OCI-LY1 (cell line): ENCODE results near the gene C11orf65.

Source experiments
- H2AFZ ChIP-seq: fragments of 200-600 bp; sonication (generic), shearing (Covaris generic); 2 replicates; pipeline ENCODE4 v1.6.0; 2014; ENCODE audit warnings: antibody characterized with exemption, mild to moderate bottlenecking, low read length
- H3F3A ChIP-seq: fragments of 200-600 bp; sonication (generic), shearing (Covaris generic); 2 replicates; pipeline ENCODE4 v1.6.0; 2014; ENCODE audit warnings: mild to moderate bottlenecking, antibody characterized with exemption, low read length, moderate library complexity; ENCODE audit not compliant: insufficient read depth
- H3K27ac ChIP-seq: fragments of 200-600 bp; sonication (generic); 2 replicates; pipeline ENCODE4 v1.5.1; 2014; ENCODE audit warnings: low read length, mixed run types, mild to moderate bottlenecking, low read depth; ENCODE audit not compliant: poor library complexity, severe bottlenecking
- H3K27me3 ChIP-seq: fragments of 200-600 bp; sonication (generic); 2 replicates; pipeline ENCODE4 v1.6.0; 2014; ENCODE audit warnings: antibody characterized with exemption, mild to moderate bottlenecking, low read length, moderate library complexity; ENCODE audit not compliant: insufficient read depth
- H3K36me3 ChIP-seq: fragments of 200-600 bp; sonication (generic); 2 replicates; pipeline ENCODE4 v1.6.1; 2014; ENCODE audit warnings: mild to moderate bottlenecking, antibody characterized with exemption, low read length, moderate library complexity, mixed read lengths; ENCODE audit not compliant: insufficient read depth
- H3K4me1 ChIP-seq: fragments of 200-600 bp; sonication (generic); 2 replicates; pipeline ENCODE4 v1.5.1; 2014; ENCODE audit warnings: mild to moderate bottlenecking, low read length, moderate library complexity; ENCODE audit not compliant: insufficient read depth, severe bottlenecking
- H3K4me2 ChIP-seq: fragments of 200-600 bp; sonication (generic), shearing (Covaris generic); 2 replicates; pipeline ENCODE4 v1.6.1; 2014; ENCODE audit warnings: low read length
- H3K4me3 ChIP-seq: fragments of 200-600 bp; sonication (generic); 2 replicates; pipeline ENCODE4 v1.5.1; 2014; ENCODE audit warnings: low read length, low read depth, mild to moderate bottlenecking, mixed read lengths; ENCODE audit not compliant: poor library complexity, severe bottlenecking
- H3K79me2 ChIP-seq: fragments of 200-600 bp; shearing (Covaris generic); 2 replicates; pipeline ENCODE4 v1.6.1; 2016; ENCODE audit warnings: mixed run types, low read length, mixed read lengths; ENCODE audit not compliant: insufficient read depth
- H3K9ac ChIP-seq: fragments of 200-600 bp; sonication (generic), shearing (Covaris generic); 2 replicates; pipeline ENCODE4 v1.6.1; 2014; ENCODE audit warnings: mild to moderate bottlenecking, low read length, mixed read lengths
- H3K9me2 ChIP-seq: fragments of 200-600 bp; sonication (generic), shearing (Covaris generic); 2 replicates; pipeline ENCODE4 v1.6.1; 2014; ENCODE audit warnings: low read depth, mild to moderate bottlenecking, low read length, mixed read lengths
- H3K9me3 ChIP-seq: fragments of 200-600 bp; shearing (Covaris generic); 2 replicates; pipeline ENCODE4 v1.6.1; 2014; ENCODE audit warnings: low read length, mixed read lengths
- H4K20me1 ChIP-seq: fragments of 200-600 bp; sonication (generic), shearing (Covaris generic); 2 replicates; pipeline ENCODE4 v1.6.0; 2016; ENCODE audit warnings: mild to moderate bottlenecking, low read length; ENCODE audit not compliant: insufficient read depth
- CTCF ChIP-seq: fragments of 200-600 bp; sonication (generic), shearing (Covaris generic); IDR thresholded peaks from 2 replicates; pipeline ENCODE4 v1.5.1; 2017; ENCODE audit warnings: mild to moderate bottlenecking, antibody characterized with exemption, low read length, moderate library complexity, mixed read lengths
- EZH2 ChIP-seq: fragments of 200-600 bp; sonication (generic), shearing (Covaris generic); IDR thresholded peaks from 2 replicates; pipeline ENCODE4 v1.8.0; 2017; ENCODE audit warnings: borderline replicate concordance, mixed run types, mild to moderate bottlenecking, antibody characterized with exemption, low read length, moderate library complexity, mixed read lengths

Gene C11orf65

GRCh38 chr11:108474664-108475463, 7.5 kb upstream of the C11orf65 start:
- Histone ChIP-seq H3K9ac (no peak overlapping the region), H3K9me3 (no peaks in the 10 kb centered on the region), H3K79me2 (no peaks in the 10 kb centered on the region), H3K27ac (no peak overlapping the region), H2AFZ (no peak overlapping the region), H3K4me3 (no peak overlapping the region), H3K4me2 (no peak overlapping the region), H4K20me1 (no peaks in the 10 kb centered on the region), H3K36me3 (no peaks in the 10 kb centered on the region), H3F3A (no peaks in the 10 kb centered on the region), H3K27me3 (no peaks in the 10 kb centered on the region), H3K9me2 (no peaks in the 10 kb centered on the region), H3K4me1 (no peaks in the 10 kb centered on the region)
- no peak for TF ChIP-seq EZH2
- no peak for TF ChIP-seq CTCF

GRCh38 chr11:108472681-108473080, 5.4 kb upstream of the C11orf65 start:
- TF ChIP-seq EZH2 (no peak), CTCF (no peak)
- no peak overlapping the region for H2AFZ ChIP-seq
- H3K9me3 ChIP-seq = no peaks in the 10 kb centered on the region
- no peaks in the 10 kb centered on the region for H3F3A ChIP-seq
- H4K20me1 ChIP-seq = no peaks in the 10 kb centered on the region
- no peaks in the 10 kb centered on the region for H3K27me3 ChIP-seq
- no peak overlapping the region for H3K4me2 ChIP-seq
- no peaks in the 10 kb centered on the region for H3K9me2 ChIP-seq
- no peak overlapping the region for H3K9ac ChIP-seq
- no peak overlapping the region for H3K27ac ChIP-seq
- H3K79me2 ChIP-seq = no peaks in the 10 kb centered on the region
- no peak overlapping the region for H3K4me3 ChIP-seq
- H3K4me1 ChIP-seq = peaks cover 8% of the 10 kb centered on the region
- H3K36me3 ChIP-seq = no peaks in the 10 kb centered on the region

GRCh38 chr11:108468478-108468864, 1.1 kb upstream of the C11orf65 start:
- no peaks in the 10 kb centered on the region for H3F3A ChIP-seq
- peaks cover 18% of the 10 kb centered on the region for H3K4me1 ChIP-seq
- H3K27me3 ChIP-seq = no peaks in the 10 kb centered on the region
- no peak overlapping the region for H3K27ac ChIP-seq
- H3K4me2 ChIP-seq = no peak overlapping the region; the same call in 1 of the 2 replicates
- H3K4me3 ChIP-seq = no peak overlapping the region
- no peak for TF ChIP-seq EZH2
- TF ChIP-seq CTCF = no peak
- H3K36me3 ChIP-seq = no peaks in the 10 kb centered on the region
- H4K20me1 ChIP-seq = no peaks in the 10 kb centered on the region
- no peaks in the 10 kb centered on the region for H3K9me2 ChIP-seq
- peak overlapping the region; percentile 90; the same call in 1 of the 2 replicates for H2AFZ ChIP-seq
- no peak overlapping the region for H3K9ac ChIP-seq
- H3K79me2 ChIP-seq = no peaks in the 10 kb centered on the region
- H3K9me3 ChIP-seq = no peaks in the 10 kb centered on the region
